Activated T-helper 9 cell treated with anti-CD3 and anti-CD28 coated beads, Interleukin-2, amount 50 U/mL, for 16 hours (primary cell): ENCODE measurements around the gene CCDC116.
"Not testable (repeated sequence)": the region's sequence is repeated elsewhere in the genome, so short reads cannot be mapped to it uniquely, and the experiment has no call there.

Experiments
- DNase-seq: peaks from one replicate; pipeline ENCODE4 v3.0.0-alpha.2; 2020; ENCODE audit warnings: low read depth

Gene CCDC116

DNA sequence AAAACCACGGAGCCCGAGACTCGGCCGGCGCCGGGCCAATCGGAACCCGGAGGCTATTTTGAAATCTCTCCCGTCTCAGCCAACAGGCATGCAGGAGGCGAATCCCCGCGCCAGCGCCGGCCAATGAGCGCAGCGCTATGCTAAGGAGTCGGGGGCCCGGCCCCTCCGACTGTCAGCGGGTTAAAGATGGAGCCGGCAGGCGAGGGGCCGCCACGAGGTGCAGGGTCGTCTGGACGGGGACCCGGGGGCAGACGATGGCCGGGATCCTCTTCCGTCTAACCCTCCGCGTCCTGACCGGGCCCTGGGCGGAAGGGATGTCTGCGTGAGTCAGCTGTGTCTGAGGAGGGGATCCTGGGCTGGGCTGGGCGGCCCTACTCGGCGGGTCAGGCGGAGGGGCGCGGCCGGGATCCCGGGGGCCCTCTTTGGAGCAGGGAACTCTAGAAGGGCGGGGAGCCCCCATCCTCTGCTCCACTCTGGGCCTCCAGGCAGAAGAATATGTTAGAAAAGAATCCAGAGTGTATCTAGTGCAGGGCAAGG is 19.5 kb downstream of the CCDC116 start:
- DNase-seq = peak; percentile 74

- DNase-seq = no peak
Observed at GRCh38 chr22:21652547-21653545, 20.3 kb downstream of the CCDC116 start.

DNA sequence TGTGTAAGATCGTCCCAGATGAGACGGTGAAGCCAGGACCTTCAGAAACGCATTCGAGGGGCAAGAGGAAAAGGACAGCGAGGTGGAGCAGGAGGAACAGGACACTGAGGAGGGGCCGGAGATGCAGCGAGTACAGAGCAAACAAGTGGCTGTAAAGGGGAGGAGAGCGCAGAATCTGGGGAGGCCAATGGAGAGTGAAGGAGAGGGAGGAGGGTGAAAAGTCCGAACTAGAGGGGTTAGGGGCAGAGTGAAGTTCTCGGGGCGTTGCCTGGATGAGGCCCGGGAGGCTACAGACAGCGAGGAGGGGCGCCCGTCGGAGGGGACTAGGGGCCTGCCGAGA is 24.4 kb downstream of the CCDC116 start:
- no peak for DNase-seq

DNA sequence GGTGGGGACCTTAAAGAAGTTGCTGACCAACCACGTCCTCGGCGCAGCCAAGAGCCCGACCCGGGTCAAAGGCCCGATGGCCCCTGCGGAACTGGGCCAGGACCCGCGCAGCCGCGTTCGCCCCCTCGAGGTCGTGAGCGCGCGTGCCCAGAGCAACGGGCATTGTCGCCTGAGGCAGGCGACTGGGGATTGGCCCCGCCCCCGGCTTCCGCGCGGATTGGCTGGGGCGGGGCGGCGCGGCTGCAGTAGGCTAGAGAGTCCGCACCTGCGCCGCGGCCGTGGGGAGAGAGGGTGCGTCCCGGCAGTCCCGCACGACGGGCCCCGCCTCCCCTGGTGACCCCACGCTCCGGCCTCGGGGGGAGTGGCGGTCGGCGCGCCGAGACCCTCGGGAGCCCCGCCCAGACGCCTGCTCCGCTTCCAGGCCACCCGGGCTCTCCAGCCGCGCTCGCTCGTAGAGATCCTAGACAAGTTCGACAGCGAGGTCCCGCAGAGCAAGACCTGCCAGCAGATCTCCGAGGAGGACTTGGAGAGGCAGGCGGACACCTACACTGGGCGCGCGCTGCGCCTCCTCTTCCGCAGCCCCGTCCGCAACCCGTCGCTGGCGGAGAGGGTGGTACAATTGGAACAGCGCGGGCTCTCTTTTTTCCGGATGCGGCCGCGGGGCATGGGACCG is 24.9 kb downstream of the CCDC116 start:
- peak; percentile 70 for DNase-seq

DNA sequence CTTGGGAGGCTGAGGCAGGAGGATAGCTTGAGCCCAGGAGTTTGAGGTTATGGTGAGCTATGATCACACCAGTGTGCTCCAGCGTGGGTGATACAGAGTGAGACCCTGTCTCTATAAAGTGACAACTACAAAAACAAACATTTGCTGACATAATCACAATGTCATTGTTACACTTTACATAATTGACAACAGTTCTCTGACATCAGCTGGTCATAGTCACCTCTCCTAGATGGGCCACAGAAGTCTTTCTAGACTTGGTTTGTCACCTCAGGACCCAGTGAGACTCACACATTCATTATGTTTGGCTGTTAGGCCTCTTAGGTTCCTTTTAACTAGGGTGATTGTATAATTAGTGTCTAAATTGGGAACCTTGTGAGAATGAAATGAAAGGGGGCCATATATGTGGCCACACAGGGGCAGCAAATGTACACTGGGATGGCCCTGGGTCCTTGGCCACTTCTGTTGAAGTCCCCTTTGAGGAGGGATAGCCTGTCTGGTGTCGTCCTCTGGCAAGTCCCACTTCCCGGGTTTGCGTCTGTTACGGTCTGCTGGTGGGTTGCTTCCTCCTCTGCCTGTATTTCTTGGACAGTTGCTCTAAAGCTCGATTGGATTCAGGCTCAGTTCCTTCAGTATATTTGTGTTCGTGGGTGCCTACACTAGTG is 27.4 kb downstream of the CCDC116 start:
- no peak for DNase-seq

DNA sequence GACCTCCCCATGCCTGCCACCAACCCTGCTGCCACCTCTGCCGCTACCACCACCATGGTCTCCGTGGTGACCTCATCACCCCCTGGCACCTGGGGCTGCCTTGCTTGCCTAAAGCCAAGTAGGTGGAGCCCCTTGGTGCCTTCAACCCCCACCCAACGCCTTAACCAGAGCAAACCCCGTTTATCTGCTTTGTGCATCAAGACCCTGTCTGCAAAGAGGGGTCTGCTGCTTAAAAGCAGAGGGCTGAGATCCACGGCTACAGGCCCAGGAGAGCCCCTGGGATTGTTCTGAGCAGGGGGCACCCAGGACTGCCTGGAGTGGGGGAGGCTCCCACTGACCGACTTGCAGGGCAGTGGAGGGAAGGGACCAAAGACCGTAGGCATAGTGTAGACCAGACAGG is 28.3 kb downstream of the CCDC116 start:
- DNase-seq = no peak

- DNase-seq = no peak
Observed at GRCh38 chr22:21661991-21662390, 29.4 kb downstream of the CCDC116 start.

GRCh38 chr22:21663738-21664137 is 31.2 kb downstream of the CCDC116 start:
- no peak for DNase-seq

DNA sequence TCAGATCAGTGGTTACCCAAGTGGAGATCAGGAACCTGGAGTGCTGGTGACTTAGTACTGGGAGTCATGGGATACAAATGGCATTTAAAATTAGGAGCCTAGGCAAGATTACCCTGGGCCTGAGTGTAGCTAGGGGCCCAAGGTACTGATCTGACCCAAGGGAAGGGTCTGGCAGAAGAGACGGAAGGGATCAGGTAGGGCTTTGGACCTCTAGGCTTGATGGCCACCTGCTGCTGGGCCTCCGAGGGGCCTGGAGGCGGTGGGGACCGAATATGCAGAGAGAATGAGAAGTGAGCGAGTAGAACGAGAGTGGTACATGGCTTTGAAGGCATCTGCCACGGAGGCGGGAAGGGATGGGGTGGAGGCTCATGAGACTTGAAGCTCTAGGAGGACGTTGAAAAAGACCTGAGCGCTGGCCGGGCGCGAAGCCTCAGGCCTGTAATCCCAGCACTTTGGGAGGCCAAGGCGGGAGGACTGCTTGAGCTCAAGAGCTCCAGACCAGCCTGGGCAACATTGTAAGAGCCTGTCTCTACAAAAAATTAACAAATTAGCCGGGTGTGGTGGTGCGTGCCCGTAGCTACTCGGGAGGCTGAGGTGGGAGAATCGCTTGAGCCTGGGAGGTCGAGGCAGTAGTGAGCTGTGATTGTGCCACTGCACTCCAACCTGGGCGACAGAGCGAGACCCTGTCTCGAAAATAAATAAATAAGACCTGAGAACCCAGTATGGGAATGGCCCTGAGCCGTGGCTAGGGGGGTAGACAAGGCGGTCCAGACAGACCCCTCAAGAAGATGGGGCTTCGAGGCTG is 32.7 kb downstream of the CCDC116 start:
- DNase-seq = no peak

DNA sequence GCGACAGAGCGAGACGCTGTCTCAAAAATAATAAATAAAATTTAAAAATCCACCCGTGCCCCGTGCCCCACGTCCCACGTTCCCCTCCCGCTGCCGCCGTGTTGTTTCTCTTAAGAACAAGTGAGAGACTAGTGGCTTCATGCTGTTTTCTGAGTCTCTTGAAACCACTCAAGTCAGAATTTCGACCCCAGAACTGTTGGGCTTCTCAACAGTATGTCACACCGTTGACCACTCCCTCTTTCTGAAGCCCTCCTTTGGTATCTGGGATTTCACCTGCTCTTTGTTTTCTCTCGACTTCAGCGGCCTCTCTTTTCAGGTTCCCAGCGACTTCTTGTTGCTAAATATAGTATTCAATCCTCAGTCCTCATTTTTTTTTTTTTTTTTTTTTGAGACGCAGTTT is 34.2 kb downstream of the CCDC116 start:
- DNase-seq = no peak

DNA sequence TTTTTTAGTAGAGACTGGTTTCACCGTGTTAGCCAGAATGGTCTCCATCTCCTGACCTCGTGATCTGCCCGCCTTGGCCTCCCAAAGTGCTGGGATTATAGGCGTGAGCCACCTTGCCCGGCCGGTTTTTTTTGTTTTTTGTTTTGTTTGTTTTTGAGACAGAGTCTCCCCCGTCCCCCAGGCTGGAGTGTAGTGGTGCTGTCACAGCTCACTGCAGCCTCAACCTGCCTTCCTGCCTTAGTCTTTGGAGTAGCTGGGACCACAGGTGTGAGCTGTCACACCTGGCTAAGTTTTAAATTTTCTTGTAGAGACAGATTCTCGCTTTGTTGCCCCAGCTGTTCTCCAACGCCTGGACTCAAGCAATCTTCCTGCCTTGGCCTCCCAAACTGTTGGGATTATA is 36.5 kb downstream of the CCDC116 start:
- DNase-seq = no peak

- no peak for DNase-seq
Observed at GRCh38 chr22:21672107-21672629, 39.6 kb downstream of the CCDC116 start.

GRCh38 chr22:21673534-21674321 is 41.2 kb downstream of the CCDC116 start:
- DNase-seq = no peak

- DNase-seq = no peak
Observed at GRCh38 chr22:21674638-21675245, 42.2 kb downstream of the CCDC116 start.

- no peak for DNase-seq
Observed at GRCh38 chr22:21677606-21678443, 45.3 kb downstream of the CCDC116 start.

GRCh38 chr22:21678842-21679241 is 46.3 kb downstream of the CCDC116 start:
- DNase-seq = not testable (repeated sequence)

DNA sequence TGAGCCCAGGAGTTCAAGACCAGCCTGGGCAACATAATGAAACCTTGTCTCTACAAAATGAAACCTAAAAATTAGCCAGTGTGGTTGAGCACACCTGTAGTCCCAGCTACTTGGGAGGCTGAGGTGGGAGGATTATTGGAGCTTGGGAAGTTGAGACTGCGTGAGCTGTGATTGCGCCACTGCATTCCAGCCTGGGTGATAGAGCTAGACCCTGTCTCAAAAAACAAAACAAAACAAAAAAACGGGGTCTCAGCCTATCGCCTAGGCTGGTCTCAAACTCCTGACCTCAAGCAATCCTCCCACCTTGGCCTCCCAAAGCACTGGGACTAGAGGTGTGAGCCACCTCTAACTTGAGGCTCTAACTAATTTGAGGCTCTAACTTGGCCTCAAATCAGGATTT is 46.8 kb downstream of the CCDC116 start:
- no peak for DNase-seq

DNA sequence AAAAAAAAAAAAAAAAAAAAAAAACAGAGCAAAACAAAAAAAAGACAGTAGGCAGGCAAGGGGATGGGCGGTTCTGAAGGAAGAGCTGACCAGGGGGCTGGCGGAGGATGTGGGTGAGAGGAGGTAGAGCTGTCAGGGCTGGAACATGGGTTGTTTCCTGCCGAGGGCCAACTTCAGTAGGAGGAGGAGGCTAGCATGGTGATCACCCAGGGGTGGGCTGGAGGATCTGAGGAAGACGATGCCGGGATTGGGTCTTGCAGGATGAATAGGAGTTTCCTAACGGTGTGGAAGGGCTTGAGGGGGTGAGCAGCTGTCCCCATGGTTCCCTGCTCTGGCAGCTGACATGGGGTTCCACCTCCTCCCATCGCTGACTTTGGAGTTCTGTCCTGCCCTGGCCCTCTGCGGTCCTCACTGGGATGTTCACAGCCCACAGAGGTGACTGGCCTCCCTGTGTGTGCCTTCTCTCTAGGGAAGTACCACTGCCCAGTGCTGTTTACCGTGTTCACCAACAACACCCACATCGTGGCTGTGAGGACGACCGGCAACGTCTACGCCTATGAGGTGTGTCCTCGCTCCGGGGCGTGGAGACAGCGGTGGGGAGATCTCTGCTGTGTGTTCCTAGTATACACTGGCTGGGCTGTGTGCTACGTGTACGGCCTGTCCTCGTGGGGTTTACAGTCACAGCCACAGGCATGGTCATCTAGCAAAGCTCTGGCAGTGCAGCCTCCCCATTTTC is 48.4 kb downstream of the CCDC116 start:
- no peak for DNase-seq
